NCI-H2196 (cell line): ENCODE results near the gene MID2.
A peak's percentile ranks its signal among the peaks of the same experiment; 100 is the strongest.
"Not testable (repeated sequence)": the region's sequence is repeated elsewhere in the genome, so short reads cannot be mapped to it uniquely, and the experiment has no call there.

Experiments used
- DNase-seq: peaks from one replicate; lab custom pipeline; 2025; ENCODE audit not compliant: unreplicated experiment; lab: John Stamatoyannopoulos, UW

Gene MID2, protein sequence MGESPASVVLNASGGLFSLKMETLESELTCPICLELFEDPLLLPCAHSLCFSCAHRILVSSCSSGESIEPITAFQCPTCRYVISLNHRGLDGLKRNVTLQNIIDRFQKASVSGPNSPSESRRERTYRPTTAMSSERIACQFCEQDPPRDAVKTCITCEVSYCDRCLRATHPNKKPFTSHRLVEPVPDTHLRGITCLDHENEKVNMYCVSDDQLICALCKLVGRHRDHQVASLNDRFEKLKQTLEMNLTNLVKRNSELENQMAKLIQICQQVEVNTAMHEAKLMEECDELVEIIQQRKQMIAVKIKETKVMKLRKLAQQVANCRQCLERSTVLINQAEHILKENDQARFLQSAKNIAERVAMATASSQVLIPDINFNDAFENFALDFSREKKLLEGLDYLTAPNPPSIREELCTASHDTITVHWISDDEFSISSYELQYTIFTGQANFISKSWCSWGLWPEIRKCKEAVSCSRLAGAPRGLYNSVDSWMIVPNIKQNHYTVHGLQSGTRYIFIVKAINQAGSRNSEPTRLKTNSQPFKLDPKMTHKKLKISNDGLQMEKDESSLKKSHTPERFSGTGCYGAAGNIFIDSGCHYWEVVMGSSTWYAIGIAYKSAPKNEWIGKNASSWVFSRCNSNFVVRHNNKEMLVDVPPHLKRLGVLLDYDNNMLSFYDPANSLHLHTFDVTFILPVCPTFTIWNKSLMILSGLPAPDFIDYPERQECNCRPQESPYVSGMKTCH

DNA sequence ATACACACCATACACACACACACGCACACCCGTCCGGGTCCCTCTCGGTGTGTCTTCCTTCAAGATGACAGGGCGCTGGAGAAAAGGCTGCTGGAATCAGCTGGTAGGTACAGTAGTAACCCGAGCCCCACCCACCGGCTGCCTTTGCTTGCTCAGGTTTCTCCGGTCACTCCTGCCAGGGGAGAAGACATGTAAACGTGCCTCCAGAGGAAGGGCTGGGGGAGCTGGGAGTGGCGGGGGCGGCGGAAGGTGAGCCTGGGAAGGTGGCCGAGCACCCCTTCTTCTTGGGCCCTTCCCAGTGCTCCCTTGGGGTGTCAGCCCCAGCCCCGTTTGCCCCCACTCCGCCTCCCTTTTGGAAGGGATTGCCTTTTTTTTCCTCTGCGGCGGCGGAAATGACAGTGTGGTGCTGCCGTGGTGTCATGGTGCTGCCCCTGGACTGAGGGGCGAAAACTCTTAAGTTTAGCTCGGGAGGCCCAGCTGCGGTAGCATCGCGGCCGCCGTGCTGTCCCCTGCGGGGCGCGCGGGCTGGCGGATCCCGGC, at the start of gene MID2:
Gene MID2, plus strand, starts transcription at position 169 of the 540 bp plus-strand sequence. CDS start 561 bp downstream, outside the sequence.
- peak; percentile 7 for DNase-seq

DNA sequence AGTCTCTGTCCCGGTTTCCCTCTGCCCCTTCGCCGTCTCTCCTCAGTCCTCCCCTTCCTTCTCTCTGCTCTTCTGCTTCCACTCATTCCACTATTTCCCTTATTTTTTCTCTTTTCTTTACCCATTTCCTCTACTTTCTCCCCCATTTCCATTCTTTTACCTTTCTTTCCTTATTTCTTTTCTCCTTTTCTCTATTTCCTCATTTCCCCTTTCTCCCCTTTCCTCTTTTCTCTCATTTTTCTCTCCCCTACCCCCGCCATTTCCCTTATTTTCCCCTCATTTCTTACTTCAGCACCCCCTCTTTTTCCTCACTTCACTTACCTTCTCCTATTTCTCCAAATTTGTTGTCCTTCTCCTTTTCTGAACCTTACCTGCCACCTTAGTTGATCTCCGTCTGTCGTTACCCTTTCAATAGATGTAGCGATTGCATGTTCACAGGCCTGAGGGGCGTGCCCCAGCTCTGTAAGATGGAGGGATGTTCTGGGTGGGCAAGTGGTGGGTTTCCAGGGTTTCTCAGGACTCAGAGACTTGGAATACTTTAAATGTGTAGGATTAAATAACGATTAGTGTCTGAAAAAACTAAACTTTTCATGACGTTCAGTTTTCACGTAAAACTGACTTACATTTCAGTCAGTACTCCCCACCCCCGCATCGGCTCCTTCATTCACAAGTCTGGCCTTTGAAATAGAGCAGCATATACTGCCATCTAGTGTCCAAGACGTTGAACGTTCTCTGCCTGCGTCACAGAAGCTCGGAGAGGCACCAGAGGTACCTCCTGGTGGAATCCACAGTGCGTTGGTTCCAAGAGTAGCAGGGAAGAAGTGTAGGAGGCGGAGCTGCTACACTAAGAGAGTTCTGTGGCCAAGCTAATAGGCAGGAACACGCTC, 48.8 kb upstream of the MID2 start:
- DNase-seq = peak; percentile 71

DNA sequence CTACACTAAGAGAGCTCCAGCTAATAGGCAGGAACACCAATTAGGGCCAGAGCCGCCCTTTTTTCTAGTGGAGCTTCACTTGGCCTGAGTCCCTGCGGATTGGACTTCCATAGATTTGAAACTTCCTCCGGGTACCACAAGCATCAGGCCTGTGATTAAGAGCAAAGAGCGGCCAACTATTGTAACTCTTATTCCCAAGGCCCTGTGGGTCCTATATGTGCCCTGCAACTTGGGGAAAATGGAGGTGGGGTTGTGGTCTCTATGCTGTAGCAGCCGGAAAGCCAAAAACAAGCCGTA, 48.2 kb upstream of the MID2 start, which contains the start of gene NCBP2L:
Gene NCBP2L, plus strand, starts transcription at position 198 of the 297 bp plus-strand sequence. CDS start 16,488 bp downstream, outside the sequence.
- no peak for DNase-seq

DNA sequence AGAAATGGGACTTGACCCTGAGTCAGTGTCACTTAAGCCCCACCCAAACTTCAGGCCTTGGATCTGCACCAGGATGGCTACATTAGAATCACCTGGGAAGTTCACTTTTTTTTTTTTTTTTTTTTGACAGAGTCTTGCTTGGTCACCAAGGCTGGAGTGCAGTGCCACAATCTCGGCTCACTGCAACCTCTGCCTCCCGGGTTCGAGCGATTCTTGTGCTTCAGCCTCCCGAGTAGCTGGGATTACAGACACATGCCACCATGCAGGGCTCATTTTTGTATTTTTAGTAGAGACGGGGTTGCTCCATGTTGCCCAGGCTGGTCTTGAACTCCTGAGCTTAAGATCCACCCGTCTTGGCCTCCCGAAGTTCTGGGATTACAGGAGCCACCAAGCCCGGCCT, 45.1 kb upstream of the MID2 start:
- DNase-seq = no peak

DNA sequence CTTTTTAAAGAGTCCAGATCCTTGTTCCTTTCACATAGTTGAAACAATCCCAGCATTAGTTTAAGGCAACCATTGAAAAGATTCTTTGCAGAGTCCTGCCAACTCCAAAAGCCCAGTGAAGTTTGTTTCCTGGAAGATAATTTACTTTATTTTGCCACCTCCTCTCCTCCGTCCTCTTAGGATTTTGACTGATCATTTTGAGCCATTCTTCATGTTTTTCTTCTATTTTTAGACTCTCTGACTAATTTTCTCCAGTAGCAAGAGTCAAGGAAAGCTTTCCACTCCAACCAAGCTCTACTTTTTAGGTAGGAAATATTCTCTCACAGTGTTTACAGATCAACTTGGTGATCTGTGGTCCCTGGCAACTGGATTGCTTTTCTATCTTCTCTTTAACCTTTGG, 37.8 kb upstream of the MID2 start:
- DNase-seq = no peak

DNA sequence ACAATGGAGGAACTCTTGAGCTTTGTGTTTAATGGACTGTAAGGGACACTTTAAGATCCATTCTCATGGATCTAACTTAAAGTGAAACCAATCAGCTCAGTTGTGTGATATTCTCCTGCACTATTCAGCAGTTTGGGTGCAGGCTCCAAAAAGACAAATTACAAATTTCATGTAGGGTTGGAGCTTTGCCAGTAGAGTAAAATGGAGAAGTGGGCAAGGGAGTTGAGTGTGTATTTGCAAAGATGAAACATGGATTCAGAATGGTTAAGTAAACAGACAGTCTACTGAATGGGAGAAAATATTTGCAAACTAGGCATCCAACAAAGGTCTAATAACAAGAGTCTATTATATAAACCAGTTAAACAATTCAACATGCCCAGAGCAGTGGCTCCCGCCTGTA, 21.2 kb upstream of the MID2 start:
- DNase-seq = no peak

DNA sequence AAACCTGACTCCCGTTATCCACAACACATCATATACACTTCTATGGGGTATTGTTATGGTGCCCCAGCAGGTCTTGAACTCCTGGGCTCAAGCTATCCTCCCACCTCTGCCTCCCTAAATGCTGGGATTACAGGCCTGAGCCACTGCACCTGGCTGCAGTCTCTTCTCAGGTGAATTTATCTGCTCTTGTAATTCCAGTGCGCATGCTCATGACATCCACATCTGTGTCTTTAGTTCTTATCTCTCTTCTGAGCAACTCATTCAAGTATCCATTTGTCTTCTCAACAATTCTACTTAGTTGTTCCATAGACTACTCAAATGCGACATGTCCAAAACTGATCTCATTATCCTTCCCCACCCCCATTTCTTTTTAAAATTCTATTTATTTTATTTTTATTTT, 20.5 kb upstream of the MID2 start:
- no peak for DNase-seq

DNA sequence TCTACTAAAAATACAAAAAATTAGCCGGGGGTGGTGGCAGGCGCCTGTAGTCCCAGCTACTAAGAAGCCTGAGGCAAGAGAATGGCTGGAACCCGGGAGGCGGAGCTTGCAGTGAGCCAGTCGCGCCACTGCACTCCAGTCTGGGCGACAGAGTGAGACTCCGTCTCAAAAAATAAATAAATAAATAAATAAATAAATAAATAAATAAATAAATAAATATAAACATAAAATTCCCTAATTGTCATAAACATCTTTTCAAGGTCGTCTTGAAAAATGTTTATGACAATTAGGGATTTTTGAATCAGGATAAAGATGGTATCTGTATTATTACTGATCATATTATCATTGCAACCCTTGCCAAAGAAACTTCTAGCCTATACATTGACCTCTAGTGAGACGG, 15.6 kb upstream of the MID2 start:
- DNase-seq = not testable (repeated sequence)

DNA sequence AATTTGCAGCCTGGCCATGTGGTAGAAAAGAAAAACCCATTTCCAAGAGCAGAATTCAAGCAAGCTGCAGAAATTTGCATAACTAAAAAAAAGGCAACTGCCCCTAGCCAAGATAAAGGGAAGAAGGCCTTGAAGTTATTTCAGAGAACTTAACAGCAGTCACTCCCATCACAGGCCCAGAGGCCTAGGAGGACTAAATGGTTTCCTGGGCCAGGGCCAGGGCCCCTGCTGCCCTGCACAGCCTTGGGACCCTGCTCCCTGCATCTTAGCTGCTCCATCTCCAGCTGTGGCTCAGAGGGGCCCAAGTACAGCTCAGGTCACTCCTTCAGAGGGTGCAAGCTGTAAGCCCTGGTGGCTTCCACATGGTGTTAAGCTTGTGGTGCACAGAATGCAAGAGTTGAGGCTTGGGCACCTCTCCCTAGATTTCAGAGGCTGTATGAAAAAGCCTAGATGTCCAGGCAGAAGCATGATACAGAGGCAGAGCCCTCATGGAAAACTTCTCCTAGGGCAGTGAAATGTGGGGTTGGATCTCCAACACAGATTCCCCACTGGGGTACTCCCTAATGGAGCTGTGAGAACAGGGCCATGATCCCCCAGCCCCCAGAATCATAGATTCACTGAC, 6.7 kb upstream of the MID2 start:
- DNase-seq = no peak

DNA sequence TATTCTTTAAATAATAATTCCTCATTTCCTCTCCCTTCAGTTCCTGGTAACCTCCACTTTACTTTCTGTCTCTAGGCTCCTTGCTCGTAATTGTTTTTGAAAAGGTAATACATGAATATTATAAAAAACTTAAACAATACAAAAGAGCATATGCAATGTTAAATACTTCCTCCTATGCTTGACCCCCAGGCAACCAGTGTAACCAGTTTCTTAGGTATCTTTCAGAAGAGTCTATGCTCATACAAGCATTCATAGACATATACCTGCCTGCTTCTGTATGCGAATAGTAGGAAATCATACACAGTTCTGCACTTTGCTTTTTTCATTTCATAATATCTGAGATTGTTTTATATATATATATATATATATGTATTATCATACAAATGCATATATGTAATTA, 2.6 kb upstream of the MID2 start:
- no peak for DNase-seq

DNA sequence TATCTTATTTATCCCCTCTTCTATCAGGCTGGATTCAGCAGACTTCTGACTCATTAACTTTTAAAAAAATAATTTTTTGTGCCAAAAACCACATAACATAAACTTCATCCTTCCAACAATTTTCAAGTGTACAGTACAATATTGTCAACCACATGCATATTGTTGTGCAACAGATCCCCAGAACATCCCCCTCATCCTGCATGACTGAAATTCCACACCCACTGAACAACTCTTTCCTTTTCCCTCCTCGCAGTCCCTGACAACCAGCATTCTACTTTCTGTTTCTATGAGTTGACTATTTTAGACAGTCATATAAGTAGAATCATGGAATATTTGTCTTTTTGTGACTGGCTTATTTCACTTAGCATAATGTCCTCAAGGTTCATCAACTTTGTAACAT, 2.2 kb upstream of the MID2 start:
- no peak for DNase-seq

DNA sequence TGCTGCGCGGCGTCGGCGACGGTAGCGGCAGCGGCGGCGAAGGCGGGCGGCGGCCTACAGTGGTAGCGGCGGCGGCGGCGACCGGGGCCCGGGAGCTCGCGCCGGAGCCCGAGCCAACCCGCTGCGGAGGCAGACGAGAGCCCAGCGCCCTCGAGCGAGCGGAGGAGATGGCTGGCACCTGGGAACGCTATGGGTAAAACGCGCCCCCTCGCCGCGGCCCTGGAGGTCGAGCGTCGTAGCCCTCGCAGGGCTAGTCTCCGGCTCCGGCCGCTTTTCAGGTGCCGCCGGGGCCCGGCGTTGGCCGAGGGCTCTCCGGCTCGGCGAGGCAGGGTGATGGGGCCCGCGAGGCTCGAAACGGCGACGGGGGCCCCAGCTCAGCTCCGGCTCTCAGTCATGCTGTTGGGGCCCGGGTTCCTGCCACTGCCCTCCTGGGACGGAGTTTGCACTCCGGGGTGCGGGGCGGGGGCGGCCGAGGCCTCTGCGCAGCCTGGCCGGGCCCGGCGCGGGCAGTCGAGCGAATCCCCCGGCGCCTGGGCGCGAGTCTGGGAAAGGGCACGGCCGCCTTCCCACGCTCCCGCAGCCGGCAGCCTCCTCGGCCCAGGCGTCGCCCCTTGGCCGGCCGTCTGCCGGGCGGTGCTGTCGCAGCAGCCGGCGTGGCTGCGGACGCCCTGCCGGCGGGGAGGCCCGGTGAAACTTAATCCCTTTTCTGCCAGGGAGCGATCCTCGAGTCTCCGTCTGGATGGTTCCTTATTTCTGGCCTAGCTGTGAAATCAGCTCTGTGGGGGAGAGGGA, 768 bp downstream of the MID2 start:
- DNase-seq = peak; percentile 3

DNA sequence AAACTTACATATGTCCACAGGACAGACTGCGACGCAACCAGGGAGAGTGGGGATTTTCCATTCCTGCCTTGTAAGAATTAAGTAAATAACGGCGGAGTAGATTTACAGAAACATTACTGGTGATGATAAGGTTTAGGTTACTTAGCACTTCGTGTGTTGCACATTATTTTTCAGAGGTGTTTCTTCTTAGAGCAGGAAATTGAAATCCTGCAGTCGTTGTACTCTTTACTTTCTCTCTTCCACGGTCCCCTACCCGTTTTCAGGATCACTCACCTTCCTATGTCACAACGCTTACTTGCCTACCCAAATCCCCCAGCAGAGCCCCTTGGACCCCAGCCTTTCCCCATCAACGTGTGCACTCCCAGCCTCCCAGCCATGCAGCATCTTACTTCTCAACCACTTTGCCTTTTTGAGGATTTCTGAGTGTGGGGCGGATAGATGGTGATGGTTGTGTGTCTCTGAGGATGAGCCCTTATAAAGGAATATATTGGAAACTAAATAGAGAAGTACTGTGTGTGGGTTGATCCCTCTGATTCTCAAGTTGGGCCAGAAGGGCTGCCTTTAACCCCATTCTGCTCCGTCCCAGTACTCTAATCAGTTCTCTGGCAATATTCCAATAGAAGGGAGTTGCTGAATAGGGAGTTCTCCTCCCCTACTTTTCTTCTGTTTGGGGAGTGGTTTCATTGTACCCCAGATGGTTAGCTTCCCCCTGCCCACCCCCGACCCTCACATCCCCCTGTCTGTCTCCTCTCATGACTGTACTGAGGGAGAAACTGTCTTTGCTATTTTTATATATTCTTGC, 1.6 kb downstream of the MID2 start:
- no peak for DNase-seq

DNA sequence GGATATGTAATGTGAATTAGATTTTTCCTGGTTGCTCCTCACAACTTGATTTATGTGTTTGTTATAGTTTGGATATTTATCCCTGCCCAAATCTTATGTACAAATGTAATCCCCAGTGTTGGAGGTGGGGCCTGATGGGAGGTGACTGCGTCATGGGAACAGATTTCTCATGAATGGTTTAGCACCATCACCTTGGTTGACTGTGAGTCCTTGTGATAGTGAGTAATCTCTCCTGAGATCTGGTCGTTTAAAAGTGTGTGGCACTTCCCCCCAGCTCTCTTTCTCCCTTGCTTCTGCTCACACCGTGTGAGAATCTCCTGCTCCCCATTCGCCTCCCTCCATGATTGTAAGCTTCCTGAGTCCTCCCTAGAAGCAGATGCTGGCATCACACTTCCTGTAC, 2.2 kb downstream of the MID2 start:
- DNase-seq = no peak

DNA sequence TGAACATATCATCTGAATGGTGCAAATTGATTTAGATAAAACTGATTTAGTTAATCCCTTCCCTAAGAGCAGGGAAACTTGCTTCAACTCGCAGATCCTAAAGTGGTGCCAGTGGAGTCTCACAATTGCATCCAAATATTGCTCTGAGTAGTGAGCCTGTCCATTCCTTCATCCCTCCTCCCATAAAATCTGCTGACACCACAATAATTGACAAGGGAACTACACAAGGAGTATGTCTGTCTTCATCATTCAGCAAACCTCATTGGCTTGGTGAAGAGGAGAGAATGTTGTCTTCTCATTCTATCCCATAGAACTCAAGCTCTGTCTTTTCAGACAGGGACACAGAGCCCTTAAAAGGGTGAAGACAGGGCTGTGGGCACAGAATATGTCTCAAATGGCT, 4.2 kb downstream of the MID2 start:
- no peak for DNase-seq

DNA sequence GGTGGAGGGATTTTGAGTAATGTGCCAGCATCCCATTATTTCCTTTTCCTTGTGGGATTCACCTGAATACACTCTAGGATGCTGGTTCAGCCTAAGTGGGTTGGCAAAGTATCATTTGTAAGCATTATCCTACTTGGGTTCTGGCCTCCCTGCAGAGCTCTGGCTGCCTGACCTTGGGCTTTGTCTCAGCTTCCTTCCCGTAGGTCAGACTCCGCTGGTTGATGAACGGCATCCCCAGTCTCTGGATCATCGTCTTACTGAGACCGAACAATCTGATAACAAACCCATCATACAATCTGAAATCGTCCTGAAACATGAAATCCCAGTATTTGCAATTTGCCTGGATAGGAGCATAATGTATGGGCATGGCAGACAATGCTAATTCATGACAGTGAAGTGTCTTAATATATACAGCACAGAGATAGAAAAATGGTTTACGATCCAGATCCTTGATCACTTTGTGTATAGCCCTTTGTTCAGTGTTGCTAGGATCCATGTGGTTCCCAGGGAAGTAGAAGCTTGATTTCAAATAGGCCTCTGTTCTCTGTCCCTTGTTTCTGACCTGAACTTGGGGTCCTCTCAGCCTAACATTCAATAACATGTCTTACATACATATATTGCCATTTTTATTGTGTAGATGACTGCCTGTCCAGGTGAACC, 5.5 kb downstream of the MID2 start:
- no peak for DNase-seq

DNA sequence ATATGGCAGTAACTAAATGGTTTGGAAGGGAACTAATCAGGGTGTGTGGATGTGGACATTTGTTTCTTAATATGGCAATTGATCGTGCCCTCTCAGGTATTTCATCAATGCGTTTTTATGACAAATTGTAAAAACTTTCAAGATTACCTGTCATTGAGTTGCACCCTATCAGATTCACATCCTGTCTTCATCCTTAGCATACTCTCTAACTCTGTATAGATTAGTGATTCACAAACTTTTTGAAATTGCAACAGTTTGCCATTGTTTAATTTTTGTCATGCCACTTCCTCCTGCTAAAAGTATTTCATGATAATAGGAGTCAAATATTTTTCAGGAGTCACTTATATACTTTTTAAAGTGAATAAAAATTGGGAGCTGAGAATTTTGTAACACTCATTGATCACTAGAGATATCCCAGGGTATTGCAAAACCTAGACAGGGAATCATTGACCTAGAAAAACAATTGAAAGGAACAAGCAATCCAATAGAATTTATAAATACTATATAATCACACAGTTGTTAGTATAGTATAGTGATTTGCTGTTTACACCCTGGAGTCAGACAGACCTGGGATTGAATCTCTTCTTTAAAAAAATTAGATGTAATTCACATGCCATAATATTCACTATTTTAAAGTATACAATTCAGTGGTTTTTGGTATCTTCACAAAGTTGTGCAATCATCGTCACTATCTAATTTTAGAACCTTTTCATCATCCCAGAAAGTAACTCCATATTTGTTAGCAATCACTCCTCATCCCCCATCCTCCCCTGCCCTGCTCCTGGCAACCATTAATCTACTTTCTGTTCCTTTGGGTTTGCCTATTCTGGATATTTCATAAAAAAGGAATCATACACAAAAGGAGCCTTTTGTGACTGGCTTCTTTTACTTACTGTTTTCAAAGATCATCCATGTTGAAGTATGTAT, 8.9 kb downstream of the MID2 start:
- DNase-seq = no peak

DNA sequence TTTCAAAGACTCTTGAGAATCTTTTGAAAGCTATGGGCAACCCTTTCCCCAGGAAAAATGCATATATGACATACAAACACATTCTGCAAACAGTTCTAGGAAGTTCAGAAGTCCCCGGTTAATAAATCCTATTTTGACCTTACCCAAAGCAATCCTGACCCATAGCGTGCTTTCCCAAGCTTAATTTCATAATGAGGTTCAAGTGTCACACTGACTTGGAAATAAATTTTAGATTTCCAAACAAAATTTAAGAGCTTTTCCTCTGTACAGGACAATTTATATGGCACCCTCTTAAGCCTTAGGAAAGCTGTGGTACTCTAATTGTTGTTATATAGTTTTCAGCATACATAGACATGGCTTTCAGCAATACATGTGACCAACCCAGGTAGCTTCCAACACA, 11.3 kb downstream of the MID2 start:
- DNase-seq = no peak
